ENCODE measurements around the gene NKX2-4.

GRCh38 chr20:21424846-21425245 is 27.5 kb upstream of the NKX2-4 start:
- TF ChIP-seq CTCF (IDR thresholded peaks at IDR 0.05) (no peak), POLR2A (IDR thresholded peaks at IDR 0.05) (no peak), POLR2AphosphoS5 (IDR thresholded peaks at IDR 0.05) (no peak), EP300 (IDR thresholded peaks at IDR 0.05) (no peak)

All from gastroesophageal sphincter (tissue), 3 donors.